Upper lobe of left lung (tissue), 6 donors: ENCODE data around the gene KCP. TPM values are rescaled to one million over a fixed set of nuclear protein-coding genes. Genes with fewer than 3 reads are reported as not detected.
A peak's percentile ranks its signal among the peaks of the same experiment; 100 is the strongest.

ENCODE experiments used
- ATAC-seq, 2 donors: fragments of 200-7000 bp; cut with Tn5 transposase; one replicate each; pipeline ENCODE4 v1.9.1; 2022; ENCODE audit warnings: mild to moderate bottlenecking in 2 of 2, moderate library complexity in 2 of 2; ENCODE audit not compliant: low FRiP score in 2 of 2
- DNase-seq, 2 donors: peaks; one replicate each; pipeline ENCODE4 v3.0.0-alpha.2; 2019 to 2020
- H3K27ac ChIP-seq, 4 donors: fragments of 200-600 bp; sonication (generic); one replicate each; pipeline ENCODE4 v1.5.1; 2016 to 2019
- H3K27me3 ChIP-seq, 4 donors: fragments of 200-600 bp; sonication (generic); one replicate each; pipeline ENCODE4 v1.5.1; 2017 to 2019
- H3K36me3 ChIP-seq, 4 donors: fragments of 200-600 bp; sonication (generic); one replicate each; pipeline ENCODE4 v1.5.1; 2016 to 2019
- H3K4me1 ChIP-seq, 4 donors: fragments of 200-600 bp; sonication (generic); one replicate each; pipeline ENCODE4 v1.5.1; 2018 to 2019
- H3K4me3 ChIP-seq, 4 donors: fragments of 200-600 bp; sonication (generic); one replicate each; pipeline ENCODE4 v1.5.1; 2017 to 2019; ENCODE audit warnings: mild to moderate bottlenecking in 2 of 4, moderate library complexity in 1 of 4
- H3K9me3 ChIP-seq, 4 donors: fragments of 200-600 bp; sonication (generic); one replicate each; pipeline ENCODE4 v1.5.1; 2018 to 2019
- CTCF ChIP-seq, 6 experiments: fragments of 450-650 bp in 4 of 6; fragments of 200-600 bp in 2 of 6; sonication (generic) in 2 of 6; IDR thresholded peaks; one replicate each; pipeline ENCODE4 v1.5.1; 2016 to 2019; ENCODE audit warnings: antibody characterized with exemption in 6 of 6
- EP300 ChIP-seq, 4 donors: sonication (generic); formaldehyde crosslinking; IDR thresholded peaks; one replicate each; pipeline ENCODE4 v1.5.1; 2017; ENCODE audit warnings: antibody characterized with exemption in 4 of 4, control low read depth in 2 of 4
- POLR2A ChIP-seq, 4 donors: fragments of 450-650 bp; IDR thresholded peaks; one replicate each; pipeline ENCODE4 v1.5.1; 2016 to 2017; ENCODE audit warnings: antibody characterized with exemption in 4 of 4, mild to moderate bottlenecking in 2 of 4
- POLR2AphosphoS5 ChIP-seq, 2 donors: sonication (generic); formaldehyde crosslinking; IDR thresholded peaks; one replicate each; pipeline ENCODE4 v1.5.1; 2017; ENCODE audit warnings: antibody characterized with exemption in 2 of 2
- WGBS, 2 donors: methylation state at CpG; one replicate each; pipeline ENCODE4 v1.1.5; 2017 to 2018; 5-methylcytosine and 5-hydroxymethylcytosine counted together
- total RNA-seq, 6 donors: library from RNA; depleted of rRNA in 4 of 6; stranded (reverse); fragments of >200 nt in 4 of 6; gene quantifications; one replicate each; pipeline versions ENCODE4 v1.1.0 to v1.2.1, GENCODE V29; 2016 to 2021
- donor health status: DM: no; HTN: no; CAD: no; lungs with moderate emphysema.
- donor health status: DM: no; HTN: yes; CAD: no; lungs with severe emphysema.

KCP gene
- total RNA-seq, 6 donors from 2014 or later = 0.15 to 2.1 (median 1.1) TPM; not detected in 1

- Histone ChIP-seq H3K27me3 (no peaks in the 10 kb centered on the region), H3K27ac (no peak overlapping the region), H3K36me3 (peaks cover 14 to 72% (median 50%) of the 10 kb centered on the region in 4 donors), H3K4me3 (no peak overlapping the region), H3K4me1 (no peaks in the 10 kb centered on the region), H3K9me3 (no peaks in the 10 kb centered on the region)
- WGBS, 2 donors = 92 to 95% methylated on average over 2 of the region's 2 CpGs
- no peak for ATAC-seq
- no peak for TF ChIP-seq EP300 (IDR thresholded peaks at IDR 0.05)
- no peak for TF ChIP-seq POLR2A (IDR thresholded peaks at IDR 0.05)
- no peak for TF ChIP-seq POLR2AphosphoS5 (IDR thresholded peaks at IDR 0.05)
- no peak for TF ChIP-seq CTCF (IDR thresholded peaks at IDR 0.05)
- no peak for DNase-seq
These were observed 43.6 kb upstream of the KCP start for GRCh38 chr7:128954150-128954549.

- no peak for ATAC-seq
These were observed 40.8 kb upstream of the KCP start for GRCh38 chr7:128951296-128951695.

GRCh38 chr7:128948976-128949760 lies 38.7 kb upstream of the KCP start:
- TF ChIP-seq POLR2A (IDR thresholded peaks at IDR 0.05) = no peak
- no peak for TF ChIP-seq EP300 (IDR thresholded peaks at IDR 0.05)
- Histone ChIP-seq H3K9me3 (no peaks in the 10 kb centered on the region), H3K27me3 (no peaks in the 10 kb centered on the region), H3K27ac (no peak overlapping the region), H3K4me3 (no peak overlapping the region), H3K4me1 (peaks cover 0 to 7% (median 3%) of the 10 kb centered on the region in 4 donors), H3K36me3 (peaks cover 5 to 27% (median 18%) of the 10 kb centered on the region in 4 donors)
- DNase-seq (no peak), ATAC-seq (peak; percentile 19 to 45)
- WGBS, 2 donors = 75 to 81% methylated on average over 3 to 4 of the region's 4 CpGs

More at GRCh38 chr7:128951296-128951695, 40.8 kb upstream of the KCP start:
- Histone ChIP-seq H3K27me3 (no peaks in the 10 kb centered on the region), H3K9me3 (no peaks in the 10 kb centered on the region), H3K36me3 (peaks cover 14 to 49% (median 36%) of the 10 kb centered on the region in 4 donors), H3K4me1 (peaks cover 0 to 7% (median 3%) of the 10 kb centered on the region in 4 donors), H3K4me3 (no peak overlapping the region), H3K27ac (no peak overlapping the region)
- TF ChIP-seq POLR2AphosphoS5 (IDR thresholded peaks at IDR 0.05) (no peak), EP300 (IDR thresholded peaks at IDR 0.05) (no peak), POLR2A (IDR thresholded peaks at IDR 0.05) (no peak), CTCF (IDR thresholded peaks at IDR 0.05) (no peak)
- WGBS, 2 donors = 59 to 79% methylated on average over 5 of the region's 5 CpGs
- DNase-seq = no peak

GRCh38 chr7:128948312-128948973 lies 37.9 kb upstream of the KCP start:
- 42 to 79% methylated on average over 3 to 12 of the region's 12 CpGs for WGBS, 2 donors
- H3K27ac ChIP-seq = no peak overlapping the region
- no peak for TF ChIP-seq POLR2A (IDR thresholded peaks at IDR 0.05)
- no peak for TF ChIP-seq EP300 (IDR thresholded peaks at IDR 0.05)
- TF ChIP-seq CTCF (IDR thresholded peaks at IDR 0.05) = no peak
- TF ChIP-seq POLR2AphosphoS5 (IDR thresholded peaks at IDR 0.05) = no peak
- no peaks in the 10 kb centered on the region for H3K27me3 ChIP-seq
- H3K9me3 ChIP-seq = no peaks in the 10 kb centered on the region
- H3K4me3 ChIP-seq = no peak overlapping the region
- ATAC-seq (peak in 1 of 2 donors; percentile 13), DNase-seq (no peak)
- H3K4me1 ChIP-seq = peaks cover 0 to 7% (median 3%) of the 10 kb centered on the region in 4 donors
- peaks cover 5 to 21% (median 11%) of the 10 kb centered on the region in 4 donors for H3K36me3 ChIP-seq

- H3K27ac ChIP-seq = no peak overlapping the region
- H3K4me1 ChIP-seq = peaks cover 0 to 7% (median 3%) of the 10 kb centered on the region in 4 donors
- H3K4me3 ChIP-seq = no peak overlapping the region
- TF ChIP-seq CTCF (IDR thresholded peaks at IDR 0.05) (no peak), EP300 (IDR thresholded peaks at IDR 0.05) (no peak), POLR2AphosphoS5 (IDR thresholded peaks at IDR 0.05) (no peak), POLR2A (IDR thresholded peaks at IDR 0.05) (no peak)
- DNase-seq = no peak
- H3K27me3 ChIP-seq = no peaks in the 10 kb centered on the region
- peak in 1 of 2 donors; percentile 32 for ATAC-seq
- peaks cover 2 to 15% (median 9%) of the 10 kb centered on the region in 4 donors for H3K36me3 ChIP-seq
- 88 to 97% methylated on average over 8 to 9 of the region's 9 CpGs for WGBS, 2 donors
- no peaks in the 10 kb centered on the region for H3K9me3 ChIP-seq
These were observed 37.3 kb upstream of the KCP start for GRCh38 chr7:128947854-128948253.
